CD4-positive, alpha-beta T cell treated with Interleukin-4 for 4 hours (primary cell): Measurements from ENCODE around the gene CPTP.

Source experiments
- DNase-seq: peaks from one replicate; pipeline ENCODE4 v3.0.0-alpha.2; 2020

The CPTP gene

GRCh38 chr1:1320666-1321448 is 3.7 kb upstream of the CPTP start:
- no peak for DNase-seq

- DNase-seq, result no peak
Observed at GRCh38 chr1:1321477-1321876, 3.1 kb upstream of the CPTP start.

- DNase-seq, result no peak
Observed at GRCh38 chr1:1322418-1322817, 2.2 kb upstream of the CPTP start.

GRCh38 chr1:1322952-1323351 is 1.6 kb upstream of the CPTP start:
- DNase-seq, result no peak

- no peak for DNase-seq
Observed at GRCh38 chr1:1324084-1324523, 498 bp upstream of the CPTP start.

GRCh38 chr1:1325288-1326074 is 879 bp downstream of the CPTP start:
- DNase-seq, result no peak

- no peak for DNase-seq
Observed at GRCh38 chr1:1326075-1326605, 1.5 kb downstream of the CPTP start.

- DNase-seq, result no peak
Observed at GRCh38 chr1:1327291-1327690, 2.7 kb downstream of the CPTP start.

- no peak for DNase-seq
Observed at GRCh38 chr1:1328254-1328653, 3.7 kb downstream of the CPTP start.

- no peak for DNase-seq
Observed at GRCh38 chr1:1329304-1330210, 5.0 kb downstream of the CPTP start.

GRCh38 chr1:1330366-1331067 is 5.9 kb downstream of the CPTP start:
- DNase-seq, result no peak

GRCh38 chr1:1331068-1331965 is 6.7 kb downstream of the CPTP start, which contains the start of gene TAS1R3:
TAS1R3 (plus strand) TSS chr1:1331280; CDS start chr1:1331346, 66 bp downstream.
- no peak for DNase-seq

- DNase-seq, result no peak
Observed at GRCh38 chr1:1332031-1332755, 7.6 kb downstream of the CPTP start.

GRCh38 chr1:1332774-1333480 is 8.3 kb downstream of the CPTP start:
- no peak for DNase-seq

- DNase-seq, result no peak
Observed at GRCh38 chr1:1333551-1334241, 9.1 kb downstream of the CPTP start.

GRCh38 chr1:1334835-1335234 is 10.2 kb downstream of the CPTP start:
- no peak for DNase-seq

GRCh38 chr1:1335283-1335682 is 10.7 kb downstream of the CPTP start:
- DNase-seq, result no peak

GRCh38 chr1:1335792-1336248 is 11.2 kb downstream of the CPTP start:
- DNase-seq, result no peak

GRCh38 chr1:1336446-1336845 is 11.8 kb downstream of the CPTP start:
- no peak for DNase-seq
